ENCODE data around the gene IFNK.

Gene IFNK

GRCh38 chr9:27573634-27574590 is 49.8 kb downstream of the IFNK start:
- DNase-seq (ENCODE audit: low spot score): peak; percentile 98
